OCI-LY3 (cell line): ENCODE results near the gene TXNDC9.
"Not testable (repeated sequence)": the region's sequence is repeated elsewhere in the genome, so short reads cannot be mapped to it uniquely, and the experiment has no call there.

Experiments used
- H2AFZ ChIP-seq: fragments of 200-600, 300-600 bp; shearing (Covaris generic); 2 replicates; pipeline ENCODE4 v1.6.0; 2014; ENCODE audit warnings: antibody characterized with exemption, low read depth, low read length
- H3K27ac ChIP-seq: fragments of 200-600, 300-600 bp; sonication (generic); 2 replicates; pipeline ENCODE4 v1.5.1; 2014; ENCODE audit warnings: mild to moderate bottlenecking, low read length, moderate library complexity, mixed read lengths
- H3K27me3 ChIP-seq: fragments of 200-600, 300-600 bp; sonication (generic); 2 replicates; pipeline ENCODE4 v1.6.1; 2014; ENCODE audit warnings: low read depth, low read length, mixed read lengths
- H3K36me3 ChIP-seq: fragments of 200-600, 300-600 bp; sonication (generic); replicated peaks from 2 replicates; pipeline ENCODE3; 2014; ENCODE audit warnings: low read depth, low read length, mixed read lengths
- H3K4me1 ChIP-seq: fragments of 300-600, 200-600 bp; sonication (generic); 2 replicates; pipeline ENCODE4 v1.6.1; 2014; ENCODE audit warnings: low read length, mixed read lengths
- H3K4me2 ChIP-seq: fragments of 200-600, 300-600 bp; sonication (generic); 2 replicates; pipeline ENCODE4 v1.6.1; 2014; ENCODE audit warnings: low read length, mixed read lengths
- H3K4me3 ChIP-seq: fragments of 300-600, 200-600 bp; sonication (generic); 2 replicates; pipeline ENCODE4 v1.5.1; 2014; ENCODE audit warnings: antibody characterized with exemption, mild to moderate bottlenecking, low read length, moderate library complexity
- H3K79me2 ChIP-seq: fragments of 300-600, 200-600 bp; shearing (Covaris generic); 2 replicates; pipeline ENCODE4 v1.6.1; 2014; ENCODE audit warnings: mild to moderate bottlenecking, low read length, mixed read lengths
- H3K9ac ChIP-seq: fragments of 300-600, 200-600 bp; shearing (Covaris generic); 2 replicates; pipeline ENCODE4 v1.6.0; 2014; ENCODE audit warnings: mild to moderate bottlenecking, low read length, moderate library complexity
- H3K9me3 ChIP-seq: fragments of 200-600, 300-600 bp; shearing (Covaris generic); 2 replicates; pipeline ENCODE4 v1.6.1; 2014; ENCODE audit warnings: low read length, mixed read lengths; ENCODE audit not compliant: insufficient read depth
- H4K20me1 ChIP-seq: fragments of 200-600, 300-600 bp; sonication (generic); 2 replicates; pipeline ENCODE4 v1.6.1; 2016; ENCODE audit warnings: low read length, mixed read lengths; ENCODE audit not compliant: insufficient read depth
- CTCF ChIP-seq: fragments of 200-600, 300-600 bp; sonication (generic); IDR thresholded peaks from 2 replicates; pipeline ENCODE4 v1.5.1; 2014; ENCODE audit warnings: antibody characterized with exemption, low read length, low read depth
- EZH2phosphoT487 ChIP-seq: fragments of 200-600 bp; shearing (Covaris generic); IDR thresholded peaks from 2 replicates; pipeline ENCODE4 v1.6.1; 2018; ENCODE audit warnings: antibody characterized with exemption, mixed run types, low read depth

The TXNDC9 gene

GRCh38 chr2:99365661-99366060, 29.5 kb upstream of the TXNDC9 start:
- H3K36me3 ChIP-seq, result peaks cover 65% of the 10 kb centered on the region

GRCh38 chr2:99356853-99357252, 20.7 kb upstream of the TXNDC9 start:
- H3K4me3 ChIP-seq, result no peak overlapping the region
- no peaks in the 10 kb centered on the region for H3K4me1 ChIP-seq
- peaks cover 11% of the 10 kb centered on the region for H3K36me3 ChIP-seq
- no peaks in the 10 kb centered on the region for H3K27me3 ChIP-seq
- no peak for TF ChIP-seq EZH2phosphoT487
- TF ChIP-seq CTCF, result no peak
- no peak overlapping the region for H3K4me2 ChIP-seq
- no peak overlapping the region for H2AFZ ChIP-seq
- no peak overlapping the region for H3K27ac ChIP-seq
- peaks cover 40% of the 10 kb centered on the region for H4K20me1 ChIP-seq
- no peaks in the 10 kb centered on the region for H3K9me3 ChIP-seq
- H3K79me2 ChIP-seq, result peaks cover 90% of the 10 kb centered on the region
- no peak overlapping the region for H3K9ac ChIP-seq

More at GRCh38 chr2:99365661-99366060, 29.5 kb upstream of the TXNDC9 start:
- Histone ChIP-seq H3K4me1 (no peaks in the 10 kb centered on the region), H2AFZ (no peak overlapping the region), H3K9me3 (no peaks in the 10 kb centered on the region), H3K27ac (no peak overlapping the region), H3K9ac (no peak overlapping the region), H3K79me2 (peaks cover 5% of the 10 kb centered on the region), H4K20me1 (no peaks in the 10 kb centered on the region), H3K4me2 (no peak overlapping the region), H3K4me3 (no peak overlapping the region), H3K27me3 (no peaks in the 10 kb centered on the region)
- TF ChIP-seq EZH2phosphoT487, result no peak
- TF ChIP-seq CTCF, result no peak

- not testable (repeated sequence) for H3K27me3 ChIP-seq, H3K27ac ChIP-seq, H3K9me3 ChIP-seq, H3K4me3 ChIP-seq, H3K36me3 ChIP-seq, H3K4me2 ChIP-seq, H2AFZ ChIP-seq, H3K9ac ChIP-seq
- H3K79me2 ChIP-seq, result peaks cover 97% of the 10 kb centered on the region
- peaks cover 59% of the 10 kb centered on the region for H4K20me1 ChIP-seq
- peaks cover 12% of the 10 kb centered on the region for H3K4me1 ChIP-seq
These were observed 18.7 kb upstream of the TXNDC9 start for GRCh38 chr2:99354825-99355224.

GRCh38 chr2:99354070-99354469, 17.9 kb upstream of the TXNDC9 start:
- Histone ChIP-seq H2AFZ (no peak overlapping the region), H4K20me1 (peaks cover 65% of the 10 kb centered on the region), H3K27me3 (no peaks in the 10 kb centered on the region), H3K79me2 (peaks cover 97% of the 10 kb centered on the region), H3K36me3 (no peaks in the 10 kb centered on the region), H3K4me1 (peaks cover 13% of the 10 kb centered on the region), H3K9me3 (no peaks in the 10 kb centered on the region), H3K4me3 (no peak overlapping the region), H3K27ac (no peak overlapping the region), H3K4me2 (no peak overlapping the region), H3K9ac (no peak overlapping the region)
- no peak for TF ChIP-seq EZH2phosphoT487
- TF ChIP-seq CTCF, result no peak

GRCh38 chr2:99350194-99350593, 14.1 kb upstream of the TXNDC9 start:
- peaks cover 65% of the 10 kb centered on the region for H4K20me1 ChIP-seq
- no peaks in the 10 kb centered on the region for H3K27me3 ChIP-seq
- H2AFZ ChIP-seq, result no peak overlapping the region
- H3K4me1 ChIP-seq, result peaks cover 27% of the 10 kb centered on the region
- TF ChIP-seq EZH2phosphoT487 (no peak), CTCF (no peak)
- no peak overlapping the region for H3K4me2 ChIP-seq
- H3K27ac ChIP-seq, result no peak overlapping the region
- no peak overlapping the region for H3K4me3 ChIP-seq
- no peak overlapping the region for H3K9ac ChIP-seq
- no peaks in the 10 kb centered on the region for H3K36me3 ChIP-seq
- H3K9me3 ChIP-seq, result no peaks in the 10 kb centered on the region
- H3K79me2 ChIP-seq, result peaks cover 98% of the 10 kb centered on the region
